GM12874 (cell line): ENCODE measurements around the gene RASA2.

ENCODE experiments used
- TF ChIP-seq, protein P1 (sequence below): IDR thresholded peaks from 2 replicates; pipeline ENCODE4 v1.5.1; 2011; ENCODE audit warnings: low read depth, mild to moderate bottlenecking, control low read depth, low read length, moderate library complexity; ENCODE audit not compliant: insufficient read depth

RASA2 gene

DNA sequence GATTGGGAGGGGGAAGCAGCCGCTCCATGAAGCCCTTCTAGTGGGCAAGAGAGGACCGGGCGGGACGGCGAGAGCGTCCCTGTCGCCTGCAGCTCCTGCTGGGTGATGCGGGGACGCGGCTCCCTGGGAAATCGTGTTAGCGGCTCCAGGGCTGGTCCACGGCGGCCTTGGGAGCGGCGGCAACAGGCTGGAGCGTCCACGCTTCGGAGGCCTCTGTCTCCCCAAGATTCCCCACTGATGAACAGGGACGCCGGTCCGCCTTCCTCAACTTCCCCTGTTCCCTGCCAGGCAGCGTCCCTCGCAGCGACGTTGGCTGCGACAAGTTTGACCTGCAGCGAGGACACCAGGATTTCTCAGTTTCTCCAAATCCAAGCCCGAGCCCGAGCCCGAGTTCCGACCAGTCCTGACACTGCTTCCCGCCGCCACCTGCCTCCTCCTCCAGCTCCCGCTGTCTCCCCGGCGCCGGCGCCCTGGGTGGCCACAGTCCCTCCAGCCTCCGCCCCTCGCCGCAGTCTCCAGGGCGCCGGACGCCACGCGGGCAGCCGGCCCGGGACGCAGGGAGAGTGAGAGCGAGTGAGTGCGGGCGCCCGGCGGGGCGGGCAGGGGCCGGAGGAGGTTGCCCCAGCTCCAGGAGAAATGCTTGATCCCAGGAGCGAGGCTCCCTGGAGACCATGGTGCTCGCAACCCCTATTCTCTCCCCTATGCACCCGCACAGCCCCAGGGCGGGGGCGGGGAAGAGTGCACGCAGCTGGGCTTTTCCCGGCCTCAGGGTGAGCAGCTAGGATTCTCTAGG, 173.2 kb downstream of the RASA2 start:
- TF ChIP-seq, protein P1, sequence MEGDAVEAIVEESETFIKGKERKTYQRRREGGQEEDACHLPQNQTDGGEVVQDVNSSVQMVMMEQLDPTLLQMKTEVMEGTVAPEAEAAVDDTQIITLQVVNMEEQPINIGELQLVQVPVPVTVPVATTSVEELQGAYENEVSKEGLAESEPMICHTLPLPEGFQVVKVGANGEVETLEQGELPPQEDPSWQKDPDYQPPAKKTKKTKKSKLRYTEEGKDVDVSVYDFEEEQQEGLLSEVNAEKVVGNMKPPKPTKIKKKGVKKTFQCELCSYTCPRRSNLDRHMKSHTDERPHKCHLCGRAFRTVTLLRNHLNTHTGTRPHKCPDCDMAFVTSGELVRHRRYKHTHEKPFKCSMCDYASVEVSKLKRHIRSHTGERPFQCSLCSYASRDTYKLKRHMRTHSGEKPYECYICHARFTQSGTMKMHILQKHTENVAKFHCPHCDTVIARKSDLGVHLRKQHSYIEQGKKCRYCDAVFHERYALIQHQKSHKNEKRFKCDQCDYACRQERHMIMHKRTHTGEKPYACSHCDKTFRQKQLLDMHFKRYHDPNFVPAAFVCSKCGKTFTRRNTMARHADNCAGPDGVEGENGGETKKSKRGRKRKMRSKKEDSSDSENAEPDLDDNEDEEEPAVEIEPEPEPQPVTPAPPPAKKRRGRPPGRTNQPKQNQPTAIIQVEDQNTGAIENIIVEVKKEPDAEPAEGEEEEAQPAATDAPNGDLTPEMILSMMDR, result no peak

DNA sequence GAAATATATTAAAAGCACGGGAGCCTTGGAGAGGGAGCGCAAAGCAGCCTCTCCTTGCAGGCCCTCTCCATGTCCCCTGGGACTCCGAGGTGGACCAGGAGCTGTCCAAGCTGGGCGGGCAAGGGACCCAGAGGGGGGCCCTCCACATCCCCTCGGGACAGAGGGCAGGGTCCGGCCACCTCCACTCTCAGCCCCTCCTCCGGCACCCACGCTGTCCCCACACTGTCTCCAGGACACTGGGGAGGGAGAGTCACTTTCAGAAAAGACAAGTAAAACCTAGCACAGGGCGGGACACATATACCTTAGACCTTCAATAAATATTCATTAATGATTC, 173.8 kb downstream of the RASA2 start:
- TF ChIP-seq, protein P1, result no peak

DNA sequence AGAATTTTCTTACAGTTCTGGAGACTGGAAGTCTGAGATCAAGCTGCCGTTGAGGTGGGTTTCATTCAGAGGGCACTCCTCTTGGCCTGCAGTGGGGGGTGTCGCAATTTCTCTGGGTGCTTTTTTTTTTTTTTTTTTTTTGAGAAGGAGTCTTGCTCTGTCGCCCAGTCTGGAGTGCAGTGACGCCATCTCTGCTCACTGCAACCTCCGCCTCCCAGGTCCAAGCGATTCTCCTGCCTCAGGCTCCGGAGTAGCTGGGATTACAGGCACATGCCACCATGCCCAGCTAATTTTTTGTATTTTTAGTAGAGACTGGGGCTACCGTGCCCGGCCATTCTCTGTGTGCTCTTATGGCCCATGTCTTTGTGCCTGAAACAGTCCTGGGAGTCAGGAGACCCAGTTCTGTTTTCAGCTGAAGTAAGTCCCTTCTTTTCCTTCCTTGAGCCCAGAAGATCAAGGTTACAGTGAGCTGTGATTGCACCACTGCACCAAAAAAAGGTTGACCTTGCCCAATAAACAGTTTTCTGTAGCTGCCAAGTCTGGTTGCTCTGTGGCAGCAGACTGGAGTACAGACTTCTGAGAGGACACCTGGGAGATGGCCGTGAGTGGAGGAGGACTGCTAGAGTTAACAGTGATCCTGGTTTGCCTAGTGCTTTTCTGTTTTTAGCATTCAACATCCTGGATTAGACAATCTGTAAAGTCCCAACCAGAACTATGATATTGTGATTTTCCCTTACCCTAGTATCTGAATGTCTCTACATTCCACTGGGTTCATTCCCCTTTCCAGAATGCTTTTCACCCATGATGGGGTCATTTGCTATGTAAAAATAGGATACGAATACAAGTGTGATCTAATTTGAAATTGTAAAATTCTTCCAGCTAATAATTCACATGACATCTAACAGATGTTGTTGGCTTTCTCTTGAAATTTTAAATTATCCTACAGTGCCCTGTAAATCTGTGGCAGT, 174.7 kb downstream of the RASA2 start:
- TF ChIP-seq, protein P1, result no peak

DNA sequence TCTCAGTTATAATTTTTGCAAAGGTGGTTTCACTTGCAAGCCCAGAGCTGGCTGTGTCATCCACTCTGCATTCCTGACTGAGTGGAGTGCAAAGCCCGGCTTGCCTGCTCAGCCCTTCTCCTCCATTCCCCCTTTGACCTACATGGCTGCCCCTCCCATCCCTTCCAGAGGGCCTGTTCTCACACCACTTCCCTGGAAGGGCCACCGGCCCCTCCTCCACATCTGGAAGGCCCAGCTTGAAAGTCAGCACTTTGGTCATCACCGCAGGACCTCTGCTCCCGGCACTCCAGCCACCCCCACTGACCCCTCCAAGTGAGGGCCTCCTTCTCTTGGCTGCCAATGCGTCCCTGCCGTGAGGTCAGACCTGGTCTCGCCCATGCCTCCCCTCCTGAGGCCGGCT, 177.2 kb downstream of the RASA2 start:
- TF ChIP-seq, protein P1, result no peak
